ENCODE data around the gene EPSTI1.

EPSTI1 gene

GRCh38 chr13:42971691-42972347 lies 20.2 kb downstream of the EPSTI1 start:
- peak; percentile 48 for DNase-seq (ENCODE audit: low spot score)

GRCh38 chr13:42970824-42971690 lies 21.0 kb downstream of the EPSTI1 start:
- peak; percentile 84 for DNase-seq (ENCODE audit: low spot score)

- peak; percentile 83 for DNase-seq (ENCODE audit: low spot score)
These were observed 22.4 kb downstream of the EPSTI1 start for GRCh38 chr13:42969565-42970172.

- no peak for DNase-seq (ENCODE audit: low spot score)
These were observed 23.1 kb downstream of the EPSTI1 start for GRCh38 chr13:42968906-42969305.

GRCh38 chr13:42967660-42968059 lies 24.4 kb downstream of the EPSTI1 start:
- no peak for DNase-seq (ENCODE audit: low spot score)

GRCh38 chr13:42965281-42965680 lies 26.8 kb downstream of the EPSTI1 start:
- no peak for DNase-seq (ENCODE audit: low spot score)

GRCh38 chr13:42964761-42965161 lies 27.3 kb downstream of the EPSTI1 start:
- no peak for DNase-seq (ENCODE audit: low spot score)

GRCh38 chr13:42959615-42960014 lies 32.4 kb downstream of the EPSTI1 start:
- DNase-seq (ENCODE audit: low spot score): no peak

GRCh38 chr13:42957881-42958280 lies 34.2 kb downstream of the EPSTI1 start:
- DNase-seq (ENCODE audit: low spot score): no peak

GRCh38 chr13:42950181-42950580 lies 41.9 kb downstream of the EPSTI1 start:
- no peak for DNase-seq (ENCODE audit: low spot score)

- DNase-seq (ENCODE audit: low spot score): no peak
These were observed 44.1 kb downstream of the EPSTI1 start for GRCh38 chr13:42947925-42948324.

- no peak for DNase-seq (ENCODE audit: low spot score)
These were observed 45.1 kb downstream of the EPSTI1 start for GRCh38 chr13:42946927-42947326.

GRCh38 chr13:42929886-42930535 lies 62.0 kb downstream of the EPSTI1 start:
- DNase-seq (ENCODE audit: low spot score): no peak

- DNase-seq (ENCODE audit: low spot score): no peak
These were observed 65.5 kb downstream of the EPSTI1 start for GRCh38 chr13:42926555-42926954.

GRCh38 chr13:42926043-42926442 lies 66.0 kb downstream of the EPSTI1 start:
- DNase-seq (ENCODE audit: low spot score): no peak

- DNase-seq (ENCODE audit: low spot score): no peak
These were observed 66.4 kb downstream of the EPSTI1 start for GRCh38 chr13:42925626-42926025.

- DNase-seq (ENCODE audit: low spot score): no peak
These were observed 67.7 kb downstream of the EPSTI1 start for GRCh38 chr13:42924344-42924743.

- no peak for DNase-seq (ENCODE audit: low spot score)
These were observed 84.3 kb downstream of the EPSTI1 start for GRCh38 chr13:42907745-42908144.

GRCh38 chr13:42906257-42906656 lies 85.8 kb downstream of the EPSTI1 start:
- DNase-seq (ENCODE audit: low spot score): no peak

- DNase-seq (ENCODE audit: low spot score): no peak
These were observed 86.5 kb downstream of the EPSTI1 start for GRCh38 chr13:42905579-42905978.

- DNase-seq (ENCODE audit: low spot score): no peak
These were observed 92.8 kb downstream of the EPSTI1 start for GRCh38 chr13:42899266-42899665.

GRCh38 chr13:42895776-42896175 lies 96.3 kb downstream of the EPSTI1 start:
- no peak for DNase-seq (ENCODE audit: low spot score)

Measured in NAMALWA (cell line).